ENCODE data around the gene RNF111.
"Not testable (repeated sequence)": the region's sequence is repeated elsewhere in the genome, so short reads cannot be mapped to it uniquely, and the experiment has no call there.

RNF111 gene

GRCh38 chr15:58987491-58988005, at the start of gene RNF111:
Gene RNF111 (plus strand): TSS chr15:58987663. CDS start chr15:59030823, 43,160 bp downstream.
- peak; percentile 85 for DNase-seq

- no peak for DNase-seq
Measured at GRCh38 chr15:58947179-58947578, 40.3 kb upstream of the RNF111 start.

GRCh38 chr15:58951388-58952007, 36.0 kb upstream of the RNF111 start:
- DNase-seq, result no peak

- no peak for DNase-seq
Measured at GRCh38 chr15:58952751-58953150, 34.7 kb upstream of the RNF111 start.

GRCh38 chr15:58957101-58957973, 30.1 kb upstream of the RNF111 start:
- peak; percentile 29 for DNase-seq

GRCh38 chr15:58958811-58959210, 28.7 kb upstream of the RNF111 start:
- no peak for DNase-seq

- DNase-seq, result no peak
Measured at GRCh38 chr15:58962136-58962535, 25.3 kb upstream of the RNF111 start.

- no peak for DNase-seq
Measured at GRCh38 chr15:58962662-58963565, 24.5 kb upstream of the RNF111 start.

GRCh38 chr15:58966698-58967097, 20.8 kb upstream of the RNF111 start:
- no peak for DNase-seq

- DNase-seq, result no peak
Measured at GRCh38 chr15:58967479-58967878, 20.0 kb upstream of the RNF111 start.

GRCh38 chr15:58977887-58978286, 9.6 kb upstream of the RNF111 start:
- no peak for DNase-seq

GRCh38 chr15:58980351-58980939, 7.0 kb upstream of the RNF111 start:
- no peak for DNase-seq

- DNase-seq, result no peak
Measured at GRCh38 chr15:58981808-58982475, 5.5 kb upstream of the RNF111 start.

- no peak for DNase-seq
Measured at GRCh38 chr15:58983261-58983660, 4.2 kb upstream of the RNF111 start.

GRCh38 chr15:58985443-58985842, 2.0 kb upstream of the RNF111 start:
- no peak for DNase-seq

GRCh38 chr15:58987036-58987435, 427 bp upstream of the RNF111 start:
- no peak for DNase-seq

- DNase-seq, result peak; percentile 55
Measured at GRCh38 chr15:58988006-58988785, 733 bp downstream of the RNF111 start.

- DNase-seq, result no peak
Measured at GRCh38 chr15:58992181-58992580, 4.7 kb downstream of the RNF111 start.

- no peak for DNase-seq
Measured at GRCh38 chr15:58994906-58995453, 7.5 kb downstream of the RNF111 start.

GRCh38 chr15:58999694-59000093, 12.2 kb downstream of the RNF111 start:
- DNase-seq, result no peak

GRCh38 chr15:59000251-59000650, 12.8 kb downstream of the RNF111 start:
- DNase-seq, result not testable (repeated sequence)

Data from activated T-cell treated with anti-CD3 and anti-CD28 coated beads, Interleukin-2, amount 50 U/mL, for 1 hour (primary cell).